Measurements from ENCODE around the gene MAP3K6. TPM values are rescaled to one million over a fixed set of nuclear protein-coding genes. Genes with fewer than 3 reads are reported as not detected.

The MAP3K6 gene
- total and polyA plus RNA-seq, 3 experiments from 2014 or later: 6.0 to 7.1 (median 6.9) TPM

DNA sequence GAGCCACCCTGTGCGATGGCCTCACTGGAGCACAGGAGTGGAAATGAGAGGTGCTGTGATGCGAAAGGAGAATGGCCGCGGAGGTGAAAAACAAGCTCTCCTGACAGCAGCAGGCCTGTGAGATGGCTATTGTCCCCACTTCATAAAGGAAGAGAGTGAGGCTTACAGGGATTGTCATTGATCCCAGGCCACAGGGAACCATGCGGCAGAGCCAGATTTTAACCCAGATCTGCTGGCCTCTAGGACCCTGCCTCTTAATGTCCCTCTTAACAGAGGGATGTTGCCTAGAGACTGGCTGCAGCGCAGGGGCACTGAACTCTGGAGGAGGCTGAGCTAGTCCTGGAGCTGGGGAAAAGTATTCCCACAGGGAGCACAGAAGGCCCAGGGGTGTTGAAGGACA is 28.0 kb downstream of the MAP3K6 start:
- ChIA-PET POLR2A (interaction anchor here (0.6 kb wide), 1 partner anchor 10 kb away, joined by 3 read pairs; no protein-coding TSS in a partner anchor), CTCF (interaction anchor here (1.2 to 9.4 kb wide), 2 partner anchors 18 to 33 kb away, joined by 4 to 115 read pairs; no protein-coding TSS in a partner anchor)
- Mint-ChIP-seq H3K4me3 (peak overlapping the region in 3 of 7 donors; percentile 51 to 68 (median 58)), H3K9me3 (no peaks in the 10 kb centered on the region), H3K36me3 (peaks cover 0 to 54% (median 3%) of the 10 kb centered on the region in 3 donors), H3K4me1 (peaks cover 31 to 46% (median 40%) of the 10 kb centered on the region in 3 donors), H3K27ac (peak overlapping the region; percentile 8 to 99 (median 82)), H3K27me3 (no peaks in the 10 kb centered on the region)
- DNase-seq: no peak
- no peaks in the 10 kb centered on the region for H3K9me3 ChIP-seq (ENCODE audit: low read length)
- no peak overlapping the region for H3K4me3 ChIP-seq (ENCODE audit: low read length)
- no peaks in the 10 kb centered on the region for H3K27me3 ChIP-seq (ENCODE audit: insufficient read depth, low read length, poor library complexity, severe bottlenecking)
- no peak overlapping the region for H3K27ac ChIP-seq (ENCODE audit: low read depth, low read length)
- peaks cover 19% of the 10 kb centered on the region for H3K36me3 ChIP-seq (ENCODE audit: insufficient read depth, low read length)
- peaks cover 19% of the 10 kb centered on the region for H3K4me1 ChIP-seq (ENCODE audit: insufficient read depth, low read length)

DNA sequence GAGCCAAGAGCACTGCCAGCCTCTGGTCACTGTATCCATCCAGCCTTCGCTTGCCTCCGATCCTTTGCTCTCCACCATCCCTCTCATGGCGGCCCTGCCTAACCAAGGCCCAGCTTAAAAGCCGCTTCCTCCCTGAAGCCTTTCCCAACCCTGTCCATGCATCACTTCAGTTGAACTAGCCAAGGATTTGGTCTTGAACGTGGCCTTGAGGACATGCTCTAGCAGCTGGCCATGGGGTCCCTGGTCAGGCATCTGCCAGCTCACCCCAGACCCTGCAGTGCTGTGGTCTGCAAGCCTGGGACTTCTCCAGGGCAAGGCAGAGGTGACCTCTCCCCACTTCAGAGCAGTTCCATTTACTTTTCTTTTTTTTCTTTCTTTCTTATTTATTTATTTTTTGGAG is 30.0 kb downstream of the MAP3K6 start:
- H3K36me3 ChIP-seq (ENCODE audit: insufficient read depth, low read length): peaks cover 35% of the 10 kb centered on the region
- DNase-seq: peak in 1 of 5 donors; percentile 38
- peak overlapping the region in 2 of 8 donors; percentile 61 to 73 for H3K27ac Mint-ChIP-seq

DNA sequence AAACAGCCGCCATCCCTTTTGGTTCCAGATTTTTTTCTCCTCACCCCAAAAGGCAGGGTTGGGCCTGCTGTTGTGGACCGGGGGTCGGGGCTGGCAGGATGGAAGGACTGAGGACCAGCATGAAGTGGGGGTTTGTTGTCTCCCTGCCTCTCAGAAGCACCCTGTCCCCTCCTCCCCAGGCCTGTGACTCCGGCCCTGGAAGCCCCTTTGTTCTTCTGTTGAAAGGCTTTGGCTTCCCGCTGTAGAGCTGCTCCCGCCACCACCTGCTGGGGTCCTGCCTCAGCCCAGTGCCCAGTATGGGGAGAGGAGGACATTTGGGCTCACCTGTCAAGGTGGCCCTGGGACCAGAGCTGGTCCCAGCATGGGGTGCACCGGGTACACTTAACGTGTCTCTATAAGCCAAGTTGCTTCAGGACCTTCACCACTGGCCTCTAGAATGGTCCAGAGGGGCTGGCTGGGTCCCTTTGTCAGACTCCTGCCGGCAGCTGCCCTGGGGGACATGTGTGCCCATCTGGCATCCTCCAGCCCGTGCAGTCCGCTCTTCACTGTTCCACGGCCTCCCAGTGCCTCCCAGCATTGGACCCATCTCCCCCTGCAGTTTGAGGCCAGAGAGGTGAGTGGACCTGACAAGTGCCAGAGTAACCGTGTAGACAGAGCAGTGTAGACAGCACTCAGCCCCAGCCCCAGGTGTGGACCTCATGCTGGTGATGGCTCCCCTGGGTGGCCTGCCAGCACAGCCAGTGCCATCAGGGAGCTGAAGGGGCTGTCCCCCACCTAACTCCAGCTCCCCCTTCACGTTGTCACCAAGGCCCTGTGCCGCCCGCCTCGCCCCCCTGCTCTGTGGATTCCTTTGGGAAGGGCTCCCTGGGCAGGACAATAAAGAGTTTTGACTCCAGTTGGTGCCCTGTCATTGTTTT is 31.0 kb downstream of the MAP3K6 start:
- H3K4me3 Mint-ChIP-seq: no peak overlapping the region
- no peaks in the 10 kb centered on the region for H3K27me3 Mint-ChIP-seq
- peak in 1 of 5 donors; percentile 33 for DNase-seq
- H3K36me3 Mint-ChIP-seq: peaks cover 0 to 67% (median 3%) of the 10 kb centered on the region in 3 donors
- Histone ChIP-seq H3K4me3 (ENCODE audit: low read length) (no peak overlapping the region), H3K27me3 (ENCODE audit: insufficient read depth, low read length, poor library complexity, severe bottlenecking) (no peaks in the 10 kb centered on the region), H3K9me3 (ENCODE audit: low read length) (no peaks in the 10 kb centered on the region), H3K36me3 (ENCODE audit: insufficient read depth, low read length) (peaks cover 39% of the 10 kb centered on the region), H3K4me1 (ENCODE audit: insufficient read depth, low read length) (peaks cover 22% of the 10 kb centered on the region), H3K27ac (ENCODE audit: low read depth, low read length) (no peak overlapping the region)
- no peaks in the 10 kb centered on the region for H3K9me3 Mint-ChIP-seq
- CTCF ChIA-PET: interaction anchor here (0.9 to 8.8 kb wide), 5 partner anchors 8 to 53 kb away, joined by 3 to 99 read pairs (median 4); no protein-coding TSS in a partner anchor
- POLR2A ChIA-PET: no interaction called here
- H3K4me1 Mint-ChIP-seq: peaks cover 23 to 46% (median 28%) of the 10 kb centered on the region in 3 donors
- H3K27ac Mint-ChIP-seq: peak overlapping the region in 1 of 8 donors; percentile 69

More for the DNA sequence above, 30.0 kb downstream of the MAP3K6 start:
- Mint-ChIP-seq H3K27me3 (no peaks in the 10 kb centered on the region), H3K36me3 (peaks cover 0 to 57% (median 3%) of the 10 kb centered on the region in 3 donors), H3K9me3 (no peaks in the 10 kb centered on the region), H3K4me3 (no peak overlapping the region), H3K4me1 (peaks cover 32 to 46% (median 38%) of the 10 kb centered on the region in 3 donors)
- ChIA-PET POLR2A (no interaction called here), CTCF (interaction anchor here (0.9 to 8.8 kb wide), 5 partner anchors 9 to 52 kb away, joined by 3 to 99 read pairs (median 4); no protein-coding TSS in a partner anchor)
- Histone ChIP-seq H3K27ac (ENCODE audit: low read depth, low read length) (no peak overlapping the region), H3K27me3 (ENCODE audit: insufficient read depth, low read length, poor library complexity, severe bottlenecking) (no peaks in the 10 kb centered on the region), H3K4me1 (ENCODE audit: insufficient read depth, low read length) (peaks cover 31% of the 10 kb centered on the region), H3K9me3 (ENCODE audit: low read length) (no peaks in the 10 kb centered on the region), H3K4me3 (ENCODE audit: low read length) (no peak overlapping the region)

DNA sequence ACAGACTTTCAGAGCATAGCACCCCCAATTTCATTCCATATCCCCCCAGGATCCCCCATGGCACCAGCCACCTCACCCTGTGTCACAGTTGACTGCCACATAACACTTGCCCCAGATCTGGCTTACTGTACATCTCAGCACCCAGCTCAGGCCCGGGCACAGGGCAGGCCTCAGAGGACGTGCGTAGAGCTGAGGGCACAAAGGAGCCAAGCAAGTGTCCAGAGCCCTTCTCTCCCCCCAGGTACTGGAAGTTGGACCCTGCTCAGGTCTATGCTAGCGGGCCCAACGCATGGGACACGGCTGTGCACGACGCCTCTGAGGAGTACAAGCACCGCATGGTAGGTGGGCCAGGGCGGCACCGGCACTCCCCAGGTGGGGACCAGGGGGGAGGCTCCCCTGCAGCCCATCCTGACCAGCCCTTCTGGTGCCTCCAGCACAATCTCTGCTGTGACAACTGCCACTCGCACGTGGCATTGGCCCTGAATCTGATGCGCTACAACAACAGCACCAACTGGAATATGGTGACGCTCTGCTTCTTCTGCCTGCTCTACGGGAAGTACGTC is 33.0 kb downstream of the MAP3K6 start:
- Mint-ChIP-seq H3K36me3 (peaks cover 0 to 82% (median 3%) of the 10 kb centered on the region in 3 donors), H3K4me3 (no peak overlapping the region), H3K4me1 (peaks cover 17 to 42% (median 19%) of the 10 kb centered on the region in 3 donors), H3K27me3 (no peaks in the 10 kb centered on the region), H3K27ac (peak overlapping the region in 2 of 8 donors; percentile 71 to 84), H3K9me3 (no peaks in the 10 kb centered on the region)
- no peak for DNase-seq
- Histone ChIP-seq H3K27me3 (ENCODE audit: insufficient read depth, low read length, poor library complexity, severe bottlenecking) (no peaks in the 10 kb centered on the region), H3K27ac (ENCODE audit: low read depth, low read length) (no peak overlapping the region), H3K4me3 (ENCODE audit: low read length) (no peak overlapping the region), H3K36me3 (ENCODE audit: insufficient read depth, low read length) (peaks cover 39% of the 10 kb centered on the region), H3K9me3 (ENCODE audit: low read length) (no peaks in the 10 kb centered on the region), H3K4me1 (ENCODE audit: insufficient read depth, low read length) (peaks cover 16% of the 10 kb centered on the region)
- ChIA-PET CTCF (interaction anchor here (0.6 to 8.8 kb wide), 18 partner anchors 8 to 798 kb away, joined by 3 to 99 read pairs (median 10); partner anchors contain the start of genes SYTL1 and TMEM222), POLR2A (interaction anchor here (0.7 to 1.7 kb wide), 2 partner anchors 23 to 32 kb away, joined by 3 to 7 read pairs; no protein-coding TSS in a partner anchor)

DNA sequence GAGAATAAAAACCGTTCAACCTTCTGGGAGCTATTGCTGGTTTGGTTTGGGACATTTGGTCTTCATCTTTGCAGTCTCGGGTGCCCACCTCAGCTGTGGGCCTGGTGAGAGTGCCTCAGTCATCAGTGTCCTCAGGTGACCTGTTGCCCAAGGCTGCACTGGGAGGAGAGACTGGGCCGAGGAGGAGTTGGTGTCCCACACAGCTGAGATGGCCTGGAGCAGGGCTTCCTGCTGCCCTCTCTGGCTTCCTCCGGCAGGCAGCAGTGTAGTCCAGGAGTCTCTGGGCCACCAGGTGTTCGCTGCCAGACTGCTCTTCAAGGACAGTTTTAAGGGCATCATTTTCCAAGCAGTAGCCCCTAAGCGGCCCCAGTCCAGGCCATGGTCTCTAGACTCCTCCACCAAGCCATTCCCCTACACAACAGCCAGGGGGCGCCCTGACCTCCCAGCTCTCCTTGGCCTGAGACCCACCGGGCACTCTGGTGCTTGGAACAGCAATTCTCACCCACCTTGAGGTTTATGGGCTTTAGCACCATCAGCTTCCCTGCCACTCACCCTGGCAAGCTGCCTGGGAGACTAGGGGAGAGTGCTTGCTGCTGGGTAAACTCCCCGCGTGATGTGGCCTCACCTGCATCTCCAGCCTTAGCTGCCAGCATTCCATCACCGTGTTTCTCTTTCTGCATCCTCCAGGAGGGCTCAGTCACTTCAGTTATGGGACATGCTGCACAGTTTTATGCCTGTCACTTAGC is 34.1 kb downstream of the MAP3K6 start:
- peak overlapping the region in 7 of 8 donors; percentile 9 to 88 (median 71) for H3K27ac Mint-ChIP-seq
- POLR2A ChIA-PET: interaction anchor here (0.7 to 1.7 kb wide), 2 partner anchors 24 to 33 kb away, joined by 3 to 7 read pairs; no protein-coding TSS in a partner anchor
- H3K27ac ChIP-seq (ENCODE audit: low read depth, low read length): no peak overlapping the region

DNA sequence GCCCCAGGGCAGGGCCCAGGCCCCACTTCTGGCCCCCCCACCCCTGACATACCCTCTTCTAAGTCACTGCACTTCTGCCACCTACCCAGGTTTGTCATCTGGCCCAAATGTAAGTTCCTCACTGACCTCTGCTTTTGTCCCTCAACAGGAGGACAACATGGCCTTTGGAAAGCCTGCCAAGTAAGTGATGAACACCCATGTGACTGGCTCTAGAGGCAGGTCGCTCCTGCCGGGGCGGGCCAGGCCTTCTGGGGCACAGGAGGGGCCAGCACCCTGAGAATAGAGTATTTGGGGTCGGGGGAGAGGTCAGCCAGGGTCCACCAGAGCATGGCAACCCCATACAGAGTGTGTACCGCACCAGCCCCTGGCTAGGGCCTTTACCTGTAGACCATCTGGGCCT is 34.8 kb downstream of the MAP3K6 start:
- H3K36me3 ChIP-seq (ENCODE audit: insufficient read depth, low read length): peaks cover 45% of the 10 kb centered on the region
- ChIA-PET POLR2A (interaction anchor here (1.7 kb wide), 1 partner anchor 25 kb away, joined by 7 read pairs; no protein-coding TSS in a partner anchor), CTCF (interaction anchor here (0.9 to 8.8 kb wide), 15 partner anchors 9 to 67 kb away, joined by 3 to 99 read pairs (median 15); partner anchors contain the start of genes FCN3, MAP3K6, SYTL1 and TMEM222)
- DNase-seq: no peak
- H3K27ac ChIP-seq (ENCODE audit: low read depth, low read length): no peak overlapping the region
- no peak overlapping the region for H3K4me3 ChIP-seq (ENCODE audit: low read length)
- Mint-ChIP-seq H3K27ac (peak overlapping the region in 4 of 8 donors; percentile 29 to 93 (median 34)), H3K36me3 (peaks cover 0 to 91% (median 4%) of the 10 kb centered on the region in 3 donors), H3K9me3 (no peaks in the 10 kb centered on the region), H3K4me3 (no peak overlapping the region), H3K27me3 (no peaks in the 10 kb centered on the region), H3K4me1 (peaks cover 30 to 55% (median 35%) of the 10 kb centered on the region in 3 donors)
- no peaks in the 10 kb centered on the region for H3K27me3 ChIP-seq (ENCODE audit: insufficient read depth, low read length, poor library complexity, severe bottlenecking)
- H3K4me1 ChIP-seq (ENCODE audit: insufficient read depth, low read length): peaks cover 18% of the 10 kb centered on the region
- H3K9me3 ChIP-seq (ENCODE audit: low read length): no peaks in the 10 kb centered on the region

More for the DNA sequence above, 34.1 kb downstream of the MAP3K6 start:
- Histone ChIP-seq H3K36me3 (ENCODE audit: insufficient read depth, low read length) (peaks cover 45% of the 10 kb centered on the region), H3K4me3 (ENCODE audit: low read length) (no peak overlapping the region), H3K4me1 (ENCODE audit: insufficient read depth, low read length) (peaks cover 16% of the 10 kb centered on the region), H3K27me3 (ENCODE audit: insufficient read depth, low read length, poor library complexity, severe bottlenecking) (no peaks in the 10 kb centered on the region), H3K9me3 (ENCODE audit: low read length) (no peaks in the 10 kb centered on the region)
- CTCF ChIA-PET: interaction anchor here (0.8 to 8.8 kb wide), 20 partner anchors 9 to 231 kb away, joined by 3 to 99 read pairs (median 10); partner anchors contain the start of genes FCN3, MAP3K6, SYTL1 and TMEM222
- Mint-ChIP-seq H3K36me3 (peaks cover 0 to 88% (median 3%) of the 10 kb centered on the region in 3 donors), H3K27me3 (no peaks in the 10 kb centered on the region), H3K4me3 (peak overlapping the region in 1 of 7 donors; percentile 20), H3K4me1 (peaks cover 27 to 50% (median 30%) of the 10 kb centered on the region in 3 donors), H3K9me3 (no peaks in the 10 kb centered on the region)
- peak; percentile 46 to 73 (median 59) for DNase-seq

DNA sequence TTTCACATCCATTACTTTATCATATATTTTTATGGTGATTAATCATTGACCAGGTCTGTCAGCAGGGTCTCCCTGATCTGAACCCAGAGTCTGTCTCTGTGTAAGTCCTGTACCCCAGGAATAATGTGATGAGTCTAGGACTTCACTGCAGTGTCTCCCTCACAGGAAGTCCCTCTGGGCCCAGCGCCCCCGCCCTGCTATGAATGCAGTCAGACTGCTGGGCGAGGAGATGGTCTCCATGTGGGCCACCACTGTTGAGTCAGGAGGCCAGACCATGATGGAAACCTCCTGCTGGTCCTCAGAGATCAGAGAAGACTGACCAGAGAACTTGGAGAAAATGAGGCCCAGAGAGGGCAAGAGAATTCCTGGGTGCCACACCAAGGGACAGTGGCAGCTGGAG is 35.3 kb downstream of the MAP3K6 start:
- Histone ChIP-seq H3K27ac (ENCODE audit: low read depth, low read length) (no peak overlapping the region), H3K4me1 (ENCODE audit: insufficient read depth, low read length) (peaks cover 23% of the 10 kb centered on the region), H3K4me3 (ENCODE audit: low read length) (no peak overlapping the region), H3K27me3 (ENCODE audit: insufficient read depth, low read length, poor library complexity, severe bottlenecking) (no peaks in the 10 kb centered on the region), H3K36me3 (ENCODE audit: insufficient read depth, low read length) (peaks cover 43% of the 10 kb centered on the region), H3K9me3 (ENCODE audit: low read length) (no peaks in the 10 kb centered on the region)
- Mint-ChIP-seq H3K36me3 (peaks cover 0 to 91% (median 3%) of the 10 kb centered on the region in 3 donors), H3K27ac (peak overlapping the region in 3 of 8 donors; percentile 29 to 50 (median 45)), H3K9me3 (no peaks in the 10 kb centered on the region), H3K4me3 (no peak overlapping the region), H3K27me3 (no peaks in the 10 kb centered on the region), H3K4me1 (peaks cover 34 to 60% (median 40%) of the 10 kb centered on the region in 3 donors)
- no peak for DNase-seq
- ChIA-PET POLR2A (no interaction called here), CTCF (interaction anchor here (1.1 to 8.8 kb wide), 7 partner anchors 11 to 59 kb away, joined by 7 to 99 read pairs (median 16); partner anchors contain the start of genes MAP3K6 and SYTL1)
